Measurements from ENCODE around the gene UBE2E1.

- no peak for TF ChIP-seq POLR2A (IDR thresholded peaks at IDR 0.05)
- TF ChIP-seq, protein P1, sequence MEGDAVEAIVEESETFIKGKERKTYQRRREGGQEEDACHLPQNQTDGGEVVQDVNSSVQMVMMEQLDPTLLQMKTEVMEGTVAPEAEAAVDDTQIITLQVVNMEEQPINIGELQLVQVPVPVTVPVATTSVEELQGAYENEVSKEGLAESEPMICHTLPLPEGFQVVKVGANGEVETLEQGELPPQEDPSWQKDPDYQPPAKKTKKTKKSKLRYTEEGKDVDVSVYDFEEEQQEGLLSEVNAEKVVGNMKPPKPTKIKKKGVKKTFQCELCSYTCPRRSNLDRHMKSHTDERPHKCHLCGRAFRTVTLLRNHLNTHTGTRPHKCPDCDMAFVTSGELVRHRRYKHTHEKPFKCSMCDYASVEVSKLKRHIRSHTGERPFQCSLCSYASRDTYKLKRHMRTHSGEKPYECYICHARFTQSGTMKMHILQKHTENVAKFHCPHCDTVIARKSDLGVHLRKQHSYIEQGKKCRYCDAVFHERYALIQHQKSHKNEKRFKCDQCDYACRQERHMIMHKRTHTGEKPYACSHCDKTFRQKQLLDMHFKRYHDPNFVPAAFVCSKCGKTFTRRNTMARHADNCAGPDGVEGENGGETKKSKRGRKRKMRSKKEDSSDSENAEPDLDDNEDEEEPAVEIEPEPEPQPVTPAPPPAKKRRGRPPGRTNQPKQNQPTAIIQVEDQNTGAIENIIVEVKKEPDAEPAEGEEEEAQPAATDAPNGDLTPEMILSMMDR (IDR thresholded peaks at IDR 0.05): no peak
These were observed 29.3 kb upstream of the UBE2E1 start for GRCh38 chr3:23776352-23776891.
